ENCODE results near the gene FSD1. TPM values are rescaled to one million over a fixed set of nuclear protein-coding genes. Genes with fewer than 3 reads are reported as not detected.

Gene FSD1
- 22.2 and 25.1 TPM in 2 replicates for total RNA-seq
- long read RNA-seq, transcript FSD1-201 (13 exons, 1,831 nt), result major isoform, 20 of 26 reads
- long read RNA-seq, partial matches to known transcripts, result 1 of 26 reads
- long read RNA-seq, other reads (novel, unspliced or antisense), result 4 of 26 reads

GRCh38 chr19:4304538-4305256 is at the start of gene FSD1:
TSS of gene FSD1 (plus strand) at chr19:4304598. CDS start at chr19:4304747, 149 bp downstream.
- Mint-ChIP-seq H3K27me3 (no peaks in the 10 kb centered on the region), H3K4me3 (ENCODE audit: low read depth) (peak within 1 kb of the TSS; percentile 63)
- no peak for TF ChIP-seq CTCF (IDR thresholded peaks at IDR 0.05; ENCODE audit: unreplicated experiment)

GRCh38 chr19:4256563-4256962 is 47.8 kb upstream of the FSD1 start:
- Mint-ChIP-seq H3K36me3 (ENCODE audit: insufficient read depth) (peaks cover 43% of the 10 kb centered on the region), H3K27me3 (no peaks in the 10 kb centered on the region), H3K4me3 (ENCODE audit: low read depth) (no peak overlapping the region), H3K4me1 (ENCODE audit: low read depth) (no peaks in the 10 kb centered on the region), H3K27ac (no peak overlapping the region), H3K9me3 (ENCODE audit: low read depth) (peaks cover 5% of the 10 kb centered on the region)
- no peak for TF ChIP-seq CTCF (IDR thresholded peaks at IDR 0.05; ENCODE audit: unreplicated experiment)
- DNase-seq (ENCODE audit: low spot score, unreplicated experiment), result no peak

More at GRCh38 chr19:4304538-4305256, at the start of gene FSD1:
- no peaks in the 10 kb centered on the region for H3K9me3 Mint-ChIP-seq (ENCODE audit: low read depth)
- no peak within 1 kb of the TSS for H3K27ac Mint-ChIP-seq
- peaks cover 1% of the 10 kb centered on the region for H3K36me3 Mint-ChIP-seq (ENCODE audit: insufficient read depth)
- peak; percentile 64 for DNase-seq (ENCODE audit: low spot score, unreplicated experiment)
- H3K4me1 Mint-ChIP-seq (ENCODE audit: low read depth), result peaks cover 2% of the 10 kb centered on the region

- Mint-ChIP-seq H3K4me3 (ENCODE audit: low read depth) (no peak overlapping the region), H3K4me1 (ENCODE audit: low read depth) (no peaks in the 10 kb centered on the region), H3K9me3 (ENCODE audit: low read depth) (peaks cover 5% of the 10 kb centered on the region), H3K27me3 (no peaks in the 10 kb centered on the region), H3K36me3 (ENCODE audit: insufficient read depth) (peaks cover 40% of the 10 kb centered on the region), H3K27ac (no peak overlapping the region)
- DNase-seq (ENCODE audit: low spot score, unreplicated experiment), result no peak
- TF ChIP-seq CTCF (IDR thresholded peaks at IDR 0.05; ENCODE audit: unreplicated experiment), result no peak
These were observed 47.4 kb upstream of the FSD1 start for GRCh38 chr19:4257025-4257424.

- Mint-ChIP-seq H3K27ac (no peak overlapping the region), H3K27me3 (no peaks in the 10 kb centered on the region), H3K9me3 (ENCODE audit: low read depth) (peaks cover 5% of the 10 kb centered on the region), H3K4me1 (ENCODE audit: low read depth) (no peaks in the 10 kb centered on the region), H3K36me3 (ENCODE audit: insufficient read depth) (peaks cover 31% of the 10 kb centered on the region), H3K4me3 (ENCODE audit: low read depth) (no peak overlapping the region)
- DNase-seq (ENCODE audit: low spot score, unreplicated experiment), result no peak
- no peak for TF ChIP-seq CTCF (IDR thresholded peaks at IDR 0.05; ENCODE audit: unreplicated experiment)
These were observed 46.2 kb upstream of the FSD1 start for GRCh38 chr19:4258181-4258580.

- Mint-ChIP-seq H3K4me3 (ENCODE audit: low read depth) (no peak overlapping the region), H3K4me1 (ENCODE audit: low read depth) (no peaks in the 10 kb centered on the region), H3K9me3 (ENCODE audit: low read depth) (no peaks in the 10 kb centered on the region), H3K27me3 (no peaks in the 10 kb centered on the region), H3K27ac (no peak overlapping the region), H3K36me3 (ENCODE audit: insufficient read depth) (peaks cover 14% of the 10 kb centered on the region)
- DNase-seq (ENCODE audit: low spot score, unreplicated experiment), result no peak
- TF ChIP-seq CTCF (IDR thresholded peaks at IDR 0.05; ENCODE audit: unreplicated experiment), result no peak
These were observed 43.7 kb upstream of the FSD1 start for GRCh38 chr19:4260613-4261191.
